GM12891 (cell line): ENCODE results near the gene ALDH1L2.

Source experiments
- DNase-seq: peaks from one replicate; pipeline ENCODE4 v3.0.0; 2011; ENCODE audit warnings: low spot score; ENCODE audit not compliant: insufficient read length
- FAIRE-seq: peaks from 2 replicates; lab custom pipeline; 2011; peaks lifted over from hg19 to GRCh38; lab: Jason Lieb, UNC
- PAX5 ChIP-seq: IDR thresholded peaks from 2 replicates; pipeline ENCODE4 v1.6.1; 2011; ENCODE audit warnings: low read length, moderate library complexity, mild to moderate bottlenecking; ENCODE audit not compliant: insufficient read depth, severe bottlenecking
- POLR2A ChIP-seq: IDR thresholded peaks from 2 replicates; pipeline ENCODE4 v1.6.1; 2011; ENCODE audit warnings: low read depth, low read length, control low read depth
- POLR2AphosphoS5 ChIP-seq: IDR thresholded peaks from 2 replicates; pipeline ENCODE4 v1.6.1; 2011; ENCODE audit warnings: low read depth, low read length, control low read depth
- POU2F2 ChIP-seq: IDR thresholded peaks from 2 replicates; pipeline ENCODE4 v1.6.1; 2011; ENCODE audit warnings: low read depth, mild to moderate bottlenecking, control low read depth, low read length, moderate library complexity
- SPI1 ChIP-seq: IDR thresholded peaks from 2 replicates; pipeline ENCODE4 v1.6.1; 2011; ENCODE audit warnings: low read depth, low read length, control low read depth
- TAF1 ChIP-seq: IDR thresholded peaks from 2 replicates; pipeline ENCODE4 v1.6.1; 2011; ENCODE audit warnings: low read depth, low read length, control low read depth

The ALDH1L2 gene

DNA sequence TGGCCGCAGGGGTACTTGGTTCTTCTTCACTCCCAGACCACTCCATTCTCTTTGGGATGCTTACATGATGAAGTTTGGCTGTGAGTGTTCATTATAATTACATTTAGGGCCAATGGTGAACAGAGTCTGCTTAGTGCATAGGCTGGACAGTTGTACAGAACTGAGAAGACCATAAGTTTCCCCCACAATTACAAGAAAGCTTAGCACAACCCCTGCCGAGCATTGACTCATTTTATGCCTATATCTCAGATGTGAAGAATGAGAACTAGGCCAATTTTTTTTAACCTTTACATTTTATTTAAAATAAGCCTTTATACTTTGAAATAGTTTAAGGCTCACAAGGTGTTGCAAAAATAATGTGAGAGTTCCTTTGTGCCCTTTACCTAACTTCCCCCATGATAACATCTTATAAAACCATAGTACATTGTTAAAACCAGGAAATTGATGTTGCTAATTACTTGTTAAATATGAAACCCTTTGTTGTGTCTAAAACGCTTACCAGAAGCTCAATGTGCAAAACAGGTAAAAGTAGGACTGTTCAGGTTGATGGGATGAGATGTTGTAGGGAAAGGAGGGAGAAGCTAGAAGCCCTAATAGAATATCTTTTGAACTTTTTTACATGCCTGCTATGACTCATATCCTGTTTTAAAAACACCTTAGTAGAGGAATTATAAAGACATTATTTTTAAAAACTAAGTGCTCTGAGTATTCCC is 47.2 kb downstream of the ALDH1L2 start:
- DNase-seq, result no peak
- no peak for TF ChIP-seq POU2F2
- TF ChIP-seq POLR2AphosphoS5, result no peak
- no peak for TF ChIP-seq POLR2A
- TF ChIP-seq SPI1, result no peak
- no peak for TF ChIP-seq PAX5
- TF ChIP-seq TAF1, result no peak
- peak; percentile 50 for FAIRE-seq

DNA sequence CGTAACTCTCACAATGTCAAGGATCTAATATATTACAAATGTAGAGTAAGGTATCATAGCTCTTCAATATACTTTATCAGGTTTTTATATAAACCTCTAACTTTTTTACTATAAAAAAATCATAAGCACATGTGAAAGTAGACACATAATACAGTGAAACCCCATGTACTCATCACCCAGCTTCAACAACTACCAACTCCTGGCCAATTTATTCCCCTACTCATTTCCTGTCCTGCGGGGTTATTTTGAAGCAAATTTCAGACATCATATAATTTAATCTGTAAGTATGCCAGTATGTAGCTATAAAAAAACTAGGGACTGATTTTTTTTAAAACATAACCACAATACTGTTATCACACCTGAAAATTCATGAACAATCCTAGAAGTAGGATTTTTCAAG is 50.4 kb downstream of the ALDH1L2 start:
- FAIRE-seq (no peak), DNase-seq (no peak)
- TF ChIP-seq PAX5 (no peak), POLR2A (no peak), POU2F2 (no peak)

DNA sequence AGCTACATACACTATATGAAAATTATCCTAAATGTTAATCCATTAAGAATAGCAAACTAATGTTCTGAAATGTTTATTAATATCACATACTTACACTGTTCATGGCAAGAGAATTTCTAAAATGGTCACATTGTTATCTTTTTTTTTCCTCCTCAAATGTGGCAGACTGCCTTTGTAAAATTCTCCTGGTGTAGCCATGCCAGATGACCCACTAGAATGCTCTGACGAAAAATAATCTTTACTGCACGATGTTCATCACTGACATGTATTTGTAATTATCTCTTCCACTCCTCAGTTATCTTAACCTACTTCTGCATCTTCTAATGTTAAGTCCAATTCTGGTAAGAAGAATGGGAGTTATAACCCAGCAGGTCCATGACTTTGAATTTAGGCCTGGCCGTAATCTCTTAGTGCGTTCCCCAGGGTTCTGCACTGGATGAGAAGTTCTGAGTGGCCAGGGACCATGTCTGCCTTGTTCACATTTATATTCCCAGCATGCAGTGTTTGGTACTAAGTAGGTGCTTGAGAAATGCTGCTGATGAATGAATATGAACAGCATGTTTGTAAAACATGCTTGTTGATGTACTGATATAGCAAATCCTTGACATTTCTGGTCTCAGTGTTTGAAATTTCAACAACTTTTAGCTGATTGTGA is 51.4 kb downstream of the ALDH1L2 start:
- TF ChIP-seq PAX5 (no peak), POU2F2 (no peak), POLR2AphosphoS5 (no peak), TAF1 (no peak), SPI1 (no peak), POLR2A (no peak)
- peak; percentile 43 for FAIRE-seq
- DNase-seq, result no peak

- FAIRE-seq, result peak; percentile 88
- no peak for TF ChIP-seq POLR2A
- TF ChIP-seq TAF1, result no peak
- peak; percentile 42; the same call in 1 of the 2 replicates for TF ChIP-seq SPI1
- no peak for DNase-seq
These were observed 53.1 kb downstream of the ALDH1L2 start for GRCh38 chr12:105030820-105031807.

DNA sequence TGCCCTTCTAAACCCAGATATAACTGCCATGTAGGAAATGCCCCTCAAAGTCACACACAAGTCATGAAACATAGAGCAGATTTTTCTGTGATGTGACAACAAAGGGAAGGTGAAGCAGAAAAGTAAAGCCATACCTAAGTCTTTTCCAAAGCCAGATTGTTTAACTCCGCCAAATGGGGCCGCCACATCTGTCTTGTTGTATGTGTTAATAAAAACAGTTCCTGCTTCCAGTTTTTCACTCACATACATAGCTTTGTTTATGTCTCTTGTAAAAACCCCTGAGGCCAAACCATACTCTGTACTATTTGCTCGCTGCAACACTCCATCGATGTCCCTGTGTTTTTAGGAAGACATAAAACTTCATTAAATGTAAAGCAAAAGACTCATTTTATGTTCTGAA is 57.8 kb downstream of the ALDH1L2 start:
- FAIRE-seq, result no peak
- TF ChIP-seq POU2F2 (no peak), PAX5 (no peak), POLR2A (no peak), SPI1 (no peak), TAF1 (no peak), POLR2AphosphoS5 (no peak)
- DNase-seq, result no peak

- TF ChIP-seq POU2F2 (no peak), TAF1 (no peak), POLR2AphosphoS5 (no peak), SPI1 (no peak), POLR2A (no peak), PAX5 (no peak)
- FAIRE-seq, result no peak
These were observed 58.4 kb downstream of the ALDH1L2 start for GRCh38 chr12:105025890-105026289.

GRCh38 chr12:105024928-105025327 is 59.3 kb downstream of the ALDH1L2 start:
- TF ChIP-seq SPI1, result no peak
- no peak for TF ChIP-seq POLR2A
- no peak for TF ChIP-seq TAF1
- no peak for TF ChIP-seq POU2F2
- no peak for TF ChIP-seq POLR2AphosphoS5
- TF ChIP-seq PAX5, result no peak
- no peak for DNase-seq
- FAIRE-seq, result no peak

More at GRCh38 chr12:105025890-105026289, 58.4 kb downstream of the ALDH1L2 start:
- no peak for DNase-seq

- no peak for TF ChIP-seq TAF1
- TF ChIP-seq POU2F2, result no peak
- TF ChIP-seq POLR2AphosphoS5, result no peak
- DNase-seq (no peak), FAIRE-seq (no peak)
These were observed 63.9 kb downstream of the ALDH1L2 start for GRCh38 chr12:105020241-105020962.
